ENCODE measurements around the gene TUBGCP6.

Gene TUBGCP6

GRCh38 chr22:50268655-50269113, 23.9 kb upstream of the TUBGCP6 start:
- Histone ChIP-seq H3K27ac (peak overlapping the region in 1 of 21 experiments; percentile 10), H3K4me3 (no peak overlapping the region)

- Histone ChIP-seq H3K27ac (no peak overlapping the region), H3K4me3 (peak overlapping the region in 4 of 7 experiments; percentile 3 to 19 (median 15))
These were observed 23.0 kb upstream of the TUBGCP6 start for GRCh38 chr22:50267591-50268390.

- H3K27ac ChIP-seq: no peak overlapping the region
- peak overlapping the region in 1 of 7 experiments; percentile 19 for H3K4me3 ChIP-seq
These were observed 22.2 kb upstream of the TUBGCP6 start for GRCh38 chr22:50266994-50267393.

- H3K4me3 ChIP-seq: no peak overlapping the region
- H3K27ac ChIP-seq: no peak overlapping the region
These were observed 20.3 kb upstream of the TUBGCP6 start for GRCh38 chr22:50264946-50265669.

- Histone ChIP-seq H3K4me3 (no peak overlapping the region), H3K27ac (no peak overlapping the region)
These were observed 19.4 kb upstream of the TUBGCP6 start for GRCh38 chr22:50264104-50264745.

GRCh38 chr22:50262973-50263617, 18.3 kb upstream of the TUBGCP6 start:
- Histone ChIP-seq H3K27ac (no peak overlapping the region), H3K4me3 (no peak overlapping the region)

GRCh38 chr22:50262460-50262911, 17.7 kb upstream of the TUBGCP6 start:
- no peak overlapping the region for H3K4me3 ChIP-seq

GRCh38 chr22:50261615-50262459, 17.0 kb upstream of the TUBGCP6 start, which contains the start of gene MAPK12:
Gene MAPK12, minus strand, starts transcription at chr22:50261683. Its CDS starts 174 bp downstream, at chr22:50261509.
- peak within 1 kb of the TSS in 7 of 21 experiments; percentile 22 to 60 (median 50) for H3K27ac ChIP-seq
- H3K4me3 ChIP-seq: peak within 1 kb of the TSS; percentile 24 to 42 (median 30)

More at GRCh38 chr22:50262460-50262911, 17.7 kb upstream of the TUBGCP6 start:
- H3K27ac ChIP-seq: no peak overlapping the region

- Histone ChIP-seq H3K27ac (peak overlapping the region in 6 of 21 experiments; percentile 17 to 57 (median 45)), H3K4me3 (peak overlapping the region; percentile 24 to 42 (median 30))
These were observed 16.2 kb upstream of the TUBGCP6 start for GRCh38 chr22:50260801-50261614.

- peak overlapping the region in 5 of 21 experiments; percentile 17 to 57 (median 40) for H3K27ac ChIP-seq
These were observed 15.6 kb upstream of the TUBGCP6 start for GRCh38 chr22:50260434-50260800.

GRCh38 chr22:50259302-50259701, 14.5 kb upstream of the TUBGCP6 start:
- H3K27ac ChIP-seq: no peak overlapping the region
- H3K4me3 ChIP-seq: no peak overlapping the region

More at GRCh38 chr22:50260434-50260800, 15.6 kb upstream of the TUBGCP6 start:
- peak overlapping the region in 6 of 7 experiments; percentile 27 to 42 (median 32) for H3K4me3 ChIP-seq

GRCh38 chr22:50258361-50259292, 13.8 kb upstream of the TUBGCP6 start:
- Histone ChIP-seq H3K4me3 (no peak overlapping the region), H3K27ac (no peak overlapping the region)

GRCh38 chr22:50257451-50258360, 12.9 kb upstream of the TUBGCP6 start:
- Histone ChIP-seq H3K27ac (no peak overlapping the region), H3K4me3 (no peak overlapping the region)

GRCh38 chr22:50257041-50257440, 12.2 kb upstream of the TUBGCP6 start:
- Histone ChIP-seq H3K4me3 (no peak overlapping the region), H3K27ac (no peak overlapping the region)

- Histone ChIP-seq H3K4me3 (no peak overlapping the region), H3K27ac (no peak overlapping the region)
These were observed 11.5 kb upstream of the TUBGCP6 start for GRCh38 chr22:50256258-50256862.

All from skin epidermis (tissue), 12 donors.